GM23248 (cell line): Measurements from ENCODE around the gene TRIM58. TPM values are rescaled to one million over a fixed set of nuclear protein-coding genes. Genes with fewer than 3 reads are reported as not detected.

Experiments used
- DNase-seq: peaks from one replicate; pipeline ENCODE4 v3.0.0-alpha.2; 2015
- H2AFZ ChIP-seq: fragments of 200-600 bp; sonication (generic); 2 replicates; pipeline ENCODE4 v1.6.1; 2016; ENCODE audit warnings: antibody characterized with exemption
- H3F3A ChIP-seq: fragments of 200-600 bp; sonication (generic); 2 replicates; pipeline ENCODE4 v1.6.1; 2016; ENCODE audit warnings: mild to moderate bottlenecking, antibody characterized with exemption, mixed run types; ENCODE audit not compliant: insufficient read depth
- H3K27ac ChIP-seq: fragments of 200-600 bp; sonication (generic); 2 replicates; pipeline ENCODE4 v1.5.1; 2016; ENCODE audit warnings: mild to moderate bottlenecking
- H3K27me3 ChIP-seq: fragments of 200-600 bp; sonication (generic); replicated peaks from 2 replicates; pipeline ENCODE4 v1.6.1; 2016; ENCODE audit warnings: mild to moderate bottlenecking; ENCODE audit not compliant: insufficient read depth
- H3K36me3 ChIP-seq: fragments of 200-600 bp; sonication (generic); 2 replicates; pipeline ENCODE4 v1.6.1; 2016; ENCODE audit warnings: low read depth, mild to moderate bottlenecking
- H3K4me1 ChIP-seq: fragments of 200-600 bp; sonication (generic); 2 replicates; pipeline ENCODE4 v1.6.1; 2016; ENCODE audit warnings: mild to moderate bottlenecking; ENCODE audit not compliant: insufficient read depth
- H3K4me2 ChIP-seq: fragments of 200-600 bp; sonication (generic); one replicate; pipeline ENCODE4 v1.6.1; 2016; ENCODE audit warnings: mild to moderate bottlenecking; ENCODE audit not compliant: unreplicated experiment
- H3K4me3 ChIP-seq: fragments of 200-600 bp; sonication (generic); 2 replicates; pipeline ENCODE4 v1.5.1; 2016; ENCODE audit warnings: mild to moderate bottlenecking
- H3K79me2 ChIP-seq: fragments of 200-600 bp; sonication (generic); 2 replicates; pipeline ENCODE4 v1.6.1; 2016; ENCODE audit warnings: mild to moderate bottlenecking; ENCODE audit not compliant: insufficient read depth
- H3K9ac ChIP-seq: fragments of 200-600 bp; sonication (generic); 2 replicates; pipeline ENCODE4 v1.6.1; 2016; ENCODE audit warnings: mild to moderate bottlenecking
- H3K9me2 ChIP-seq: fragments of 200-600 bp; sonication (generic); 2 replicates; pipeline ENCODE4 v1.6.1; 2016; ENCODE audit warnings: mixed run types, mild to moderate bottlenecking, moderate library complexity; ENCODE audit not compliant: insufficient read depth
- H3K9me3 ChIP-seq: fragments of 200-600 bp; sonication (generic); one replicate; pipeline ENCODE4 v1.6.1; 2017; ENCODE audit warnings: low read depth
- H4K20me1 ChIP-seq: fragments of 200-600 bp; sonication (generic); 2 replicates; pipeline ENCODE4 v1.6.0; 2016; ENCODE audit not compliant: insufficient read depth
- EZH2 ChIP-seq: fragments of 200-600 bp; sonication (generic); IDR thresholded peaks from 2 replicates; pipeline ENCODE4 v1.6.1; 2018; ENCODE audit warnings: antibody characterized with exemption, mild to moderate bottlenecking; ENCODE audit not compliant: insufficient read depth, poor library complexity, severe bottlenecking
- EZH2phosphoT487 ChIP-seq: fragments of 200-600 bp; sonication (generic); IDR thresholded peaks from 2 replicates; pipeline ENCODE4 v1.6.1; 2018; ENCODE audit warnings: antibody characterized with exemption, moderate library complexity, mild to moderate bottlenecking, low read depth; ENCODE audit not compliant: insufficient read depth
- WGBS, 2 experiments: methylation state at CpG; one replicate each; pipeline ENCODE4 v1.1.6; 2015 to 2017; ENCODE audit warnings: low lambda C conversion rate in 2 of 2, low coverage in 1 of 2; ENCODE audit errors: missing lambda C conversion rate in 2 of 2; 5-methylcytosine and 5-hydroxymethylcytosine counted together
- in situ Hi-C: fragments of 300-500 bp; cut with MboI; formaldehyde crosslinking; loops from 2 replicates; pipeline ENCODE4 v1.15.0; 2020
- polyA plus RNA-seq: library from polyadenylated mRNA; unstranded; fragments of >200 nt; fragmentation: Nextera tagmentation; extraction: Ambion mirVana; gene quantifications from 2 replicates; pipeline ENCODE4 v1.2.1, GENCODE V29; 2016
- total RNA-seq: library from RNA; depleted of rRNA; stranded (reverse); fragments of >200 nt; shearing (Covaris generic); gene quantifications from 2 replicates; pipeline ENCODE4 v1.2.3, GENCODE V29; 2014

TRIM58 gene
- total and polyA plus RNA-seq, 2 experiments from 2014 or later: not detected

GRCh38 chr1:247825362-247825761 is 31.6 kb upstream of the TRIM58 start:
- Histone ChIP-seq H3K4me1 (no peaks in the 10 kb centered on the region), H3K27ac (no peak overlapping the region), H3K9me3 (no peaks in the 10 kb centered on the region), H3K9ac (no peak overlapping the region), H3K9me2 (no peaks in the 10 kb centered on the region), H3K27me3 (no peaks in the 10 kb centered on the region), H4K20me1 (no peaks in the 10 kb centered on the region), H3K36me3 (no peaks in the 10 kb centered on the region), H2AFZ (no peak overlapping the region), H3F3A (no peaks in the 10 kb centered on the region), H3K4me3 (no peak overlapping the region), H3K4me2 (no peak overlapping the region), H3K79me2 (no peaks in the 10 kb centered on the region)
- in situ Hi-C loops: no loop called here
- DNase-seq: no peak
- WGBS, 2 experiments: 61 to 68% methylated on average over 12 to 13 of the region's 13 CpGs
- TF ChIP-seq EZH2 (no peak), EZH2phosphoT487 (no peak)

GRCh38 chr1:247829656-247830055 is 27.3 kb upstream of the TRIM58 start:
- Histone ChIP-seq H3K4me2 (no peak overlapping the region), H3K79me2 (no peaks in the 10 kb centered on the region), H3K9me3 (no peaks in the 10 kb centered on the region), H3K27me3 (no peaks in the 10 kb centered on the region), H3K27ac (no peak overlapping the region), H3K4me3 (no peak overlapping the region), H3K9me2 (no peaks in the 10 kb centered on the region), H2AFZ (no peak overlapping the region), H4K20me1 (no peaks in the 10 kb centered on the region), H3K4me1 (no peaks in the 10 kb centered on the region), H3K36me3 (no peaks in the 10 kb centered on the region), H3F3A (no peaks in the 10 kb centered on the region), H3K9ac (no peak overlapping the region)
- no peak for DNase-seq
- TF ChIP-seq EZH2phosphoT487 (no peak), EZH2 (no peak)
- 0 to 5% methylated on average over 1 of the region's 1 CpG for WGBS, 2 experiments
- in situ Hi-C loops: no loop called here

- H3K4me1 ChIP-seq: no peaks in the 10 kb centered on the region
- DNase-seq: no peak
- no peak overlapping the region for H3K27ac ChIP-seq
- 15 to 17% methylated on average over 6 of the region's 6 CpGs for WGBS, 2 experiments
- no peak overlapping the region for H3K4me2 ChIP-seq
- no peak overlapping the region for H3K4me3 ChIP-seq
- H3K9me2 ChIP-seq: no peaks in the 10 kb centered on the region
- H4K20me1 ChIP-seq: no peaks in the 10 kb centered on the region
- no peak overlapping the region for H2AFZ ChIP-seq
- no peaks in the 10 kb centered on the region for H3K36me3 ChIP-seq
- TF ChIP-seq EZH2phosphoT487 (no peak), EZH2 (no peak)
- H3K79me2 ChIP-seq: no peaks in the 10 kb centered on the region
- no peaks in the 10 kb centered on the region for H3F3A ChIP-seq
- H3K9me3 ChIP-seq: no peaks in the 10 kb centered on the region
- no peak overlapping the region for H3K9ac ChIP-seq
- no peaks in the 10 kb centered on the region for H3K27me3 ChIP-seq
- in situ Hi-C loops: no loop called here
These were observed 23.4 kb upstream of the TRIM58 start for GRCh38 chr1:247833601-247834000.

- no peak overlapping the region for H3K9ac ChIP-seq
- H3K79me2 ChIP-seq: no peaks in the 10 kb centered on the region
- no peaks in the 10 kb centered on the region for H3K9me2 ChIP-seq
- H3K4me3 ChIP-seq: no peak overlapping the region
- no peak for DNase-seq
- no peaks in the 10 kb centered on the region for H3K27me3 ChIP-seq
- no peaks in the 10 kb centered on the region for H3K4me1 ChIP-seq
- in situ Hi-C loops: no loop called here
- H3K9me3 ChIP-seq: no peaks in the 10 kb centered on the region
- no peaks in the 10 kb centered on the region for H4K20me1 ChIP-seq
- TF ChIP-seq EZH2 (no peak), EZH2phosphoT487 (no peak)
- H3K27ac ChIP-seq: no peak overlapping the region
- H2AFZ ChIP-seq: no peak overlapping the region
- H3F3A ChIP-seq: no peaks in the 10 kb centered on the region
- no peaks in the 10 kb centered on the region for H3K36me3 ChIP-seq
- no peak overlapping the region for H3K4me2 ChIP-seq
- WGBS, 2 experiments: 8 to 17% methylated on average over 2 of the region's 2 CpGs
These were observed 16.2 kb upstream of the TRIM58 start for GRCh38 chr1:247840818-247841217.

- H3K9me3 ChIP-seq: no peaks in the 10 kb centered on the region
- no peaks in the 10 kb centered on the region for H3K4me1 ChIP-seq
- H2AFZ ChIP-seq: no peak within 1 kb of the TSS
- no peak within 1 kb of the TSS for H3K4me3 ChIP-seq
- H4K20me1 ChIP-seq: no peaks in the 10 kb centered on the region
- H3K9me2 ChIP-seq: no peaks in the 10 kb centered on the region
- no peak within 1 kb of the TSS for H3K27ac ChIP-seq
- no peak for TF ChIP-seq EZH2
- TF ChIP-seq EZH2phosphoT487: no peak
- no peak within 1 kb of the TSS for H3K9ac ChIP-seq
- H3K4me2 ChIP-seq: no peak within 1 kb of the TSS
- H3K27me3 ChIP-seq: no peaks in the 10 kb centered on the region
- H3K79me2 ChIP-seq: no peaks in the 10 kb centered on the region
- H3K36me3 ChIP-seq: no peaks in the 10 kb centered on the region
- H3F3A ChIP-seq: no peaks in the 10 kb centered on the region
- DNase-seq: no peak
- WGBS, 2 experiments: 29 to 43% methylated on average over 2 of the region's 2 CpGs
- in situ Hi-C loops: no loop called here
These were observed 15.2 kb upstream of the TRIM58 start, which contains the start of gene OR11L1 for GRCh38 chr1:247841796-247842195. Gene OR11L1, minus strand, starts transcription at chr1:247841896. Its CDS starts 0 bp downstream, at chr1:247841896.
